RWPE2 (cell line): Measurements from ENCODE around the gene PRKCE.

Experiments
- ATAC-seq: fragments of 200-7000 bp; cut with Tn5 transposase; 3 replicates; pipeline ENCODE4 v1.9.1; 2021; ENCODE audit warnings: low read depth
- DNase-seq: peaks from one replicate; pipeline ENCODE4 v3.0.0-alpha.2; 2020; ENCODE audit warnings: low spot score
- H3K27ac ChIP-seq: fragments of 450-650 bp; 2 replicates; pipeline ENCODE4 v1.5.1; 2017; ENCODE audit warnings: mild to moderate bottlenecking; ENCODE audit not compliant: poor library complexity, severe bottlenecking
- H3K27me3 ChIP-seq: fragments of 250-450 bp; sonication (Bioruptor Pico); 2 replicates; pipeline ENCODE4 v1.5.1; 2021; ENCODE audit warnings: mild to moderate bottlenecking, moderate library complexity; ENCODE audit not compliant: insufficient read depth, poor library complexity, severe bottlenecking
- H3K36me3 ChIP-seq: fragments of 250-450 bp; sonication (Bioruptor Pico); 2 replicates; pipeline ENCODE4 v1.5.1; 2020; ENCODE audit warnings: low read depth, mild to moderate bottlenecking, moderate library complexity
- H3K4me1 ChIP-seq: fragments of 250-450 bp; sonication (Bioruptor Pico); 2 replicates; pipeline ENCODE4 v1.5.1; 2021; ENCODE audit warnings: mild to moderate bottlenecking, moderate library complexity; ENCODE audit not compliant: insufficient read depth, poor library complexity, severe bottlenecking
- H3K4me3 ChIP-seq: fragments of 250-450 bp; sonication (Bioruptor Pico); 2 replicates; pipeline ENCODE4 v1.5.1; 2021; ENCODE audit warnings: mild to moderate bottlenecking, moderate library complexity; ENCODE audit not compliant: severe bottlenecking
- H3K9me3 ChIP-seq: fragments of 250-450 bp; sonication (Bioruptor Pico); 2 replicates; pipeline ENCODE4 v1.5.1; 2021; ENCODE audit warnings: mild to moderate bottlenecking, moderate library complexity; ENCODE audit not compliant: severe bottlenecking
- TF ChIP-seq, protein P1 (sequence below): fragments of 450-650 bp; IDR thresholded peaks from one replicate; pipeline ENCODE4 v1.5.1; 2017; ENCODE audit warnings: mild to moderate bottlenecking, moderate library complexity; ENCODE audit not compliant: poor library complexity, severe bottlenecking

Gene PRKCE

DNA sequence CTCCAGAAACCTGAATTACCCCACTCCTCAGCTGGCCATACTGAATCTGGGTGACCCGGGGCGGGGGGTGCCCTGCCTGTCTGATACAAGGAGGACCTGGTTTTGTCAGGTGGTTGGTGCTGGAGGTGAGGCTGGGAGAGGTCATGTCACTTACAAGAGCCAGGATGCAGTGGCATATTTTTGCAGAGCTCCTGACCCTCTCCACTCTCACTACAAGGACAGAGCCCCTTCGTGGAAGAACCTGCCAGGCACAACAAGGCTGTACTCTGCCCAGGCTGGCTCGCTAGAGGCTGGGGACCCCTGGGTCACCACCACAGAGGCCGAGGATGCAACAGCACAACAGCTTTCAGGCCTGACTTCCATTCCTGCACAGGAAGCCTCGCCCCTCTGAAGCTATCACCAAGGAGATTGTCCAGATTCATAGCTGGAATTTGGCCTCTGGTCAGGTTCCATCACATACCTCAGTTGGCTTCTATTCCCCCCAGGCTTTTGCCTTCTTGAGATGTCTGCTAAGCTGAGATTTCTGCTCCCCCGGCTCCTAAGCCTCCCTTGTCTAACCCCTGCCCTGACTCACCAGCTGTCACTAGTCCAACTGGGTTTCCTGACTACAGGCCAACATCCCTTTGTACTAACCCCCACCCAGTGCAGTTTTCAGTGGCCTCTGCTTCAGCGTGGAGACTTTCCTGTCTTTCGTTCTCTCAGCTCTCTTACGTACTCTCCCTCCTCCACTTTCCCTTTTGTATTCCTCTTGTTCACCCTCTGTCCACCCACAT is 513.2 kb downstream of the PRKCE start:
- H3K4me1 ChIP-seq, result peaks cover 32% of the 10 kb centered on the region
- H3K36me3 ChIP-seq, result no peaks in the 10 kb centered on the region
- ATAC-seq, result peak; percentile 81
- TF ChIP-seq, protein P1, sequence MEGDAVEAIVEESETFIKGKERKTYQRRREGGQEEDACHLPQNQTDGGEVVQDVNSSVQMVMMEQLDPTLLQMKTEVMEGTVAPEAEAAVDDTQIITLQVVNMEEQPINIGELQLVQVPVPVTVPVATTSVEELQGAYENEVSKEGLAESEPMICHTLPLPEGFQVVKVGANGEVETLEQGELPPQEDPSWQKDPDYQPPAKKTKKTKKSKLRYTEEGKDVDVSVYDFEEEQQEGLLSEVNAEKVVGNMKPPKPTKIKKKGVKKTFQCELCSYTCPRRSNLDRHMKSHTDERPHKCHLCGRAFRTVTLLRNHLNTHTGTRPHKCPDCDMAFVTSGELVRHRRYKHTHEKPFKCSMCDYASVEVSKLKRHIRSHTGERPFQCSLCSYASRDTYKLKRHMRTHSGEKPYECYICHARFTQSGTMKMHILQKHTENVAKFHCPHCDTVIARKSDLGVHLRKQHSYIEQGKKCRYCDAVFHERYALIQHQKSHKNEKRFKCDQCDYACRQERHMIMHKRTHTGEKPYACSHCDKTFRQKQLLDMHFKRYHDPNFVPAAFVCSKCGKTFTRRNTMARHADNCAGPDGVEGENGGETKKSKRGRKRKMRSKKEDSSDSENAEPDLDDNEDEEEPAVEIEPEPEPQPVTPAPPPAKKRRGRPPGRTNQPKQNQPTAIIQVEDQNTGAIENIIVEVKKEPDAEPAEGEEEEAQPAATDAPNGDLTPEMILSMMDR, result no peak
- H3K9me3 ChIP-seq, result no peaks in the 10 kb centered on the region
- H3K27ac ChIP-seq, result peak overlapping the region; percentile 97
- no peaks in the 10 kb centered on the region for H3K27me3 ChIP-seq
- peak; percentile 91 for DNase-seq
- H3K4me3 ChIP-seq, result no peak overlapping the region

- no peak overlapping the region for H3K4me3 ChIP-seq
- no peak for ATAC-seq
- H3K27ac ChIP-seq, result peak overlapping the region; percentile 97
- peaks cover 43% of the 10 kb centered on the region for H3K4me1 ChIP-seq
- H3K9me3 ChIP-seq, result no peaks in the 10 kb centered on the region
- DNase-seq, result no peak
- H3K36me3 ChIP-seq, result no peaks in the 10 kb centered on the region
- no peaks in the 10 kb centered on the region for H3K27me3 ChIP-seq
- TF ChIP-seq, protein P1, result no peak
Observed at GRCh38 chr2:46165916-46166315, 514.4 kb downstream of the PRKCE start.

- no peak overlapping the region for H3K27ac ChIP-seq
- H3K4me1 ChIP-seq, result peaks cover 58% of the 10 kb centered on the region
- DNase-seq (no peak), ATAC-seq (no peak)
- H3K36me3 ChIP-seq, result no peaks in the 10 kb centered on the region
- no peaks in the 10 kb centered on the region for H3K9me3 ChIP-seq
- TF ChIP-seq, protein P1, result no peak
- H3K27me3 ChIP-seq, result no peaks in the 10 kb centered on the region
- H3K4me3 ChIP-seq, result no peak overlapping the region
Observed at GRCh38 chr2:46167406-46167805, 515.9 kb downstream of the PRKCE start.

- peak overlapping the region; percentile 97 for H3K27ac ChIP-seq
- TF ChIP-seq, protein P1, result no peak
- no peak overlapping the region for H3K4me3 ChIP-seq
- ATAC-seq (no peak), DNase-seq (no peak)
- no peaks in the 10 kb centered on the region for H3K27me3 ChIP-seq
- H3K36me3 ChIP-seq, result no peaks in the 10 kb centered on the region
- peaks cover 63% of the 10 kb centered on the region for H3K4me1 ChIP-seq
- no peaks in the 10 kb centered on the region for H3K9me3 ChIP-seq
Observed at GRCh38 chr2:46167924-46168323, 516.4 kb downstream of the PRKCE start.

DNA sequence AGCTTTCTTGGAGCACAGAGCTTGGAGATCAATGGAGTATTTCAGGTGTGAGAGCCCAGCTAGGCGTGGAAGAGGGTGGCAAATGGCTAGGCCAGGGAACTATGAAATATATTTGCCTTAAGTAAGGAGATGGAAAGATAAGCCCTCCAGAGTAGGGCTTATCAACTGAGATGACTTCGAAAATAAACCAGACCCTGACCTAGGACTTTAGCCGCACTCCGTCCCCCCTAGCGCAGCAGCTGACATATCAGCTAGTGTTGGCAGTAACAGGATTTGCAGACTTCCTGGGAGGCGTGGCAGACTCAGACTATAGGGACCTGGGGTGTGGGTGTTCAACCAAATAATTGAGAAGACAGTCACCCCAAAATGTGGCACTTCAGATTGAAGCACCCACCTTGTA is 518.0 kb downstream of the PRKCE start:
- Histone ChIP-seq H3K4me1 (peaks cover 56% of the 10 kb centered on the region), H3K9me3 (no peaks in the 10 kb centered on the region), H3K27me3 (no peaks in the 10 kb centered on the region), H3K27ac (peak overlapping the region; percentile 97), H3K36me3 (no peaks in the 10 kb centered on the region), H3K4me3 (no peak overlapping the region)
- no peak for ATAC-seq
- no peak for DNase-seq
- TF ChIP-seq, protein P1, result no peak
